Tibial nerve (tissue), 4 donors: ENCODE measurements around the gene AMD1. TPM values are rescaled to one million over a fixed set of nuclear protein-coding genes. Genes with fewer than 3 reads are reported as not detected.

Experiments used
- DNase-seq, 2 donors: peaks; one replicate each; pipeline ENCODE4 v3.0.0-alpha.2; 2019; ENCODE audit warnings: low spot score in 2 of 2
- H3K27ac ChIP-seq, 4 donors: fragments of 200-600 bp; sonication (generic) in 3 of 4; one replicate each; pipeline ENCODE4 v1.5.1; 2017 to 2019; ENCODE audit warnings: mild to moderate bottlenecking in 1 of 4
- H3K27me3 ChIP-seq, 2 donors: fragments of 200-600 bp; sonication (generic) in 1 of 2; one replicate each; pipeline versions ENCODE4 v1.5.1 to v1.6.0; 2017 to 2019
- H3K36me3 ChIP-seq, 3 donors: fragments of 200-600 bp; sonication (generic); one replicate each; pipeline ENCODE4 v1.5.1; 2018 to 2019
- H3K4me1 ChIP-seq, 4 donors: fragments of 200-600 bp; sonication (generic) in 3 of 4; one replicate each; pipeline ENCODE4 v1.5.1; 2017 to 2019
- H3K4me3 ChIP-seq, 4 donors: fragments of 200-600 bp; sonication (generic) in 3 of 4; one replicate each; pipeline ENCODE4 v1.5.1; 2017 to 2019; ENCODE audit warnings: mild to moderate bottlenecking in 1 of 4, moderate library complexity in 1 of 4
- H3K9me3 ChIP-seq, 4 donors: fragments of 200-600 bp; sonication (generic) in 3 of 4; one replicate each; pipeline ENCODE4 v1.5.1; 2017 to 2019
- CTCF ChIP-seq, 5 experiments: fragments of 200-600 bp in 3 of 5; fragments of 450-650 bp in 2 of 5; sonication (generic) in 3 of 5; IDR thresholded peaks; one replicate each; pipeline ENCODE4 v1.5.1; 2016 to 2019; ENCODE audit warnings: antibody characterized with exemption in 5 of 5, mild to moderate bottlenecking in 3 of 5, moderate library complexity in 2 of 5
- EP300 ChIP-seq, 2 donors: sonication (generic); formaldehyde crosslinking; IDR thresholded peaks; one replicate each; pipeline ENCODE4 v1.6.1; 2017; ENCODE audit warnings: antibody characterized with exemption in 2 of 2, mild to moderate bottlenecking in 1 of 2
- POLR2A ChIP-seq, 2 donors: fragments of 450-650 bp; IDR thresholded peaks; one replicate each; pipeline ENCODE4 v1.6.1; 2017; ENCODE audit warnings: antibody characterized with exemption in 2 of 2, mild to moderate bottlenecking in 2 of 2, moderate library complexity in 2 of 2
- WGBS, 2 donors: methylation state at CpG; one replicate each; pipeline ENCODE4 v1.1.5; 2018; 5-methylcytosine and 5-hydroxymethylcytosine counted together
- total RNA-seq, 4 donors: library from RNA; depleted of rRNA; stranded (reverse); fragments of >200 nt; gene quantifications; one replicate each; pipeline ENCODE4 v1.1.0, GENCODE V29; 2016

The AMD1 gene
- total RNA-seq, 4 donors from 2014 or later, result 61.8 to 95.0 (median 81.8) TPM

GRCh38 chr6:110882824-110883554, 8.4 kb downstream of the AMD1 start:
- Histone ChIP-seq H3K4me1 (peaks cover 0 to 69% (median 54%) of the 10 kb centered on the region in 4 donors), H3K27ac (peak overlapping the region in 1 of 4 donors; percentile 40), H3K36me3 (peaks cover 0 to 3% (median 0%) of the 10 kb centered on the region in 3 donors), H3K9me3 (no peaks in the 10 kb centered on the region), H3K27me3 (no peaks in the 10 kb centered on the region), H3K4me3 (no peak overlapping the region)
- DNase-seq, result no peak
- WGBS, 2 donors, result 44 to 45% methylated on average over 2 of the region's 2 CpGs
- TF ChIP-seq CTCF (IDR thresholded peaks at IDR 0.05) (no peak), POLR2A (IDR thresholded peaks at IDR 0.05) (no peak), EP300 (IDR thresholded peaks at IDR 0.05) (no peak)

DNA sequence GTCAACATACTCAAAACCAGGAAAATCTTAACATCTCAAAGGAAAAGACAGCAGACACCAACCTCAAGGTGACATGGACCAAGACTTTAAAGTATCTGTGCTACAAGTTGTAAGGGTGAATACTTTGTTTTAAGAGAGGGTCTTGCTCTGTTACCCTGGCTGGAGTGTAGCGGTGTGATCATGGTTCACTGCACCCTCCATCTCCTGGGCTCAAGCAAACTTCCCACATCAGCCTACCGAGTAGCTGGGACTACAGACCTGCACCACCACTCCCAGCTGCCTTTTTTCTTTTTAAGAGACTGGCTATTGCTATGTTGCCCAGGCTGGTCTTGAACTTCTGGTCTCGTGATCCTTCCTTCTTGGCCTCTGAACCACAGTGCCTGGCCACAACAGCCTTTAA, 9.7 kb downstream of the AMD1 start:
- H3K36me3 ChIP-seq, result peaks cover 0 to 9% (median 0%) of the 10 kb centered on the region in 3 donors

DNA sequence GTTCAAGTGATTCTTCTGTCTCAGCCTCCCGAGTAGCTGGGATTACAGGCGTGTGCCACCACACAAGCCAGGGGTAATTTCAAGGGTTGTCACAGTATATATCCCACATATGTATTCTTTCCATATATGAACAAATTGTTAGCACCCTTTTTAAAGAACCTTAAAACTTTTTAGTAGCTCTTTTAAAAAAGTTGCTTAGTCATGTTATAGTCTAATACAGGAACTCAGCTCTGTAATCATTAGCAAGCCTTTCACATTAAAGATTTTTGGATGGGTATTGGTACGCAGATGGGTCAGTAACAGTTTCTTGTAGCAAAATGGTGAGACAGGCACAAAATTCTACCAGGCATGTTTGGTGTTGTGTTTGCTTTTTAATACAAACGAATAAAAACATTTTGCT, 10.9 kb downstream of the AMD1 start:
- TF ChIP-seq POLR2A (IDR thresholded peaks at IDR 0.05) (no peak), CTCF (IDR thresholded peaks at IDR 0.05) (no peak), EP300 (IDR thresholded peaks at IDR 0.05) (no peak)
- 92 to 97% methylated on average over 4 of the region's 4 CpGs for WGBS, 2 donors

More for the DNA sequence above, 9.7 kb downstream of the AMD1 start:
- no peak overlapping the region for H3K4me3 ChIP-seq
- no peak overlapping the region for H3K27ac ChIP-seq
- 82 to 90% methylated on average over 3 of the region's 3 CpGs for WGBS, 2 donors
- no peak for TF ChIP-seq POLR2A (IDR thresholded peaks at IDR 0.05)
- no peak for TF ChIP-seq CTCF (IDR thresholded peaks at IDR 0.05)
- no peak for TF ChIP-seq EP300 (IDR thresholded peaks at IDR 0.05)
- no peaks in the 10 kb centered on the region for H3K9me3 ChIP-seq
- peaks cover 0 to 62% (median 43%) of the 10 kb centered on the region in 4 donors for H3K4me1 ChIP-seq
- H3K27me3 ChIP-seq, result no peaks in the 10 kb centered on the region
- DNase-seq, result no peak

DNA sequence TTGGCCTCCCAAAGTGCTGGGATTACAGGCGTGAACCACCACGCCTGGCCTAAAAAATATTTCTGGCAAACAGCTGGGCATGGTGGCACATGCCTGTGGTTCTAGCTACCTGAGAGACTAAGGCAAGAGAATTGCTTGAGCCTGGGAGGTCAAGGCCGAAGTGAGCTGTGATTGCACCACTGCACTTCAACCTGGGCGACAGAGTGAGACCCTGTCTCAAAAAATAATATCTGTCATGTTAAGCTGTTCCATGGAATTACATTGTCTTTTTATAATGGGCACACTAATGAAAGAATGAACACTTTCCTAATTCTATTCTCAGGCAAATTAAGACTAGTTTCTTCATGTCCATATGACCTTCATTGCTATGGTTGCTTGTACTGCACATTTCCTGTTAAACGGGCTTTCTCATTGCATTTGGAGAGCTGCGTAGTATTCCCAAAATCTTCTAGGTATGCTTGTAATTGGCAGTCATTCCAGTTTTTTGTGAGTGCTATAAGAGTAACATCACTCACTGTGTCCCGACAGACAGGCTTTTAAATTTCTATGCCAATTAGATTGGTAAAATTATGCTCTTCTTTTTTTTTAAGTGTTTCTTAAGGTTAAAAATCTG, 12.1 kb downstream of the AMD1 start:
- peaks cover 0 to 32% (median 8%) of the 10 kb centered on the region in 3 donors for H3K36me3 ChIP-seq
- H3K4me3 ChIP-seq, result no peak overlapping the region
- DNase-seq, result no peak
- no peak overlapping the region for H3K27ac ChIP-seq
- TF ChIP-seq POLR2A (IDR thresholded peaks at IDR 0.05) (no peak), EP300 (IDR thresholded peaks at IDR 0.05) (no peak)
- H3K4me1 ChIP-seq, result peaks cover 0 to 45% (median 27%) of the 10 kb centered on the region in 4 donors
- no peaks in the 10 kb centered on the region for H3K9me3 ChIP-seq
- H3K27me3 ChIP-seq, result no peaks in the 10 kb centered on the region
- 89 to 94% methylated on average over 7 of the region's 7 CpGs for WGBS, 2 donors

More for the DNA sequence above, 10.9 kb downstream of the AMD1 start:
- no peak for DNase-seq
- peaks cover 0 to 21% (median 8%) of the 10 kb centered on the region in 3 donors for H3K36me3 ChIP-seq
- H3K9me3 ChIP-seq, result no peaks in the 10 kb centered on the region
- peaks cover 0 to 56% (median 33%) of the 10 kb centered on the region in 4 donors for H3K4me1 ChIP-seq
- H3K27ac ChIP-seq, result no peak overlapping the region
- H3K27me3 ChIP-seq, result no peaks in the 10 kb centered on the region
- no peak overlapping the region for H3K4me3 ChIP-seq

- no peak for DNase-seq
- 80 to 95% methylated on average over 1 of the region's 1 CpG for WGBS, 2 donors
- peaks cover 0 to 17% (median 0%) of the 10 kb centered on the region in 4 donors for H3K4me1 ChIP-seq
- TF ChIP-seq EP300 (IDR thresholded peaks at IDR 0.05), result no peak
- TF ChIP-seq CTCF (IDR thresholded peaks at IDR 0.05), result no peak
- TF ChIP-seq POLR2A (IDR thresholded peaks at IDR 0.05), result no peak
- H3K9me3 ChIP-seq, result no peaks in the 10 kb centered on the region
- peaks cover 6 to 65% (median 8%) of the 10 kb centered on the region in 3 donors for H3K36me3 ChIP-seq
- no peaks in the 10 kb centered on the region for H3K27me3 ChIP-seq
- H3K4me3 ChIP-seq, result no peak overlapping the region
- H3K27ac ChIP-seq, result no peak overlapping the region
Observed at GRCh38 chr6:110890288-110890687, 15.7 kb downstream of the AMD1 start.
